ENCODE data around the gene ASPHD2. TPM values are rescaled to one million over a fixed set of nuclear protein-coding genes. Genes with fewer than 3 reads are reported as not detected.

Gene ASPHD2
- polyA plus RNA-seq, 4 donors = 3.4 to 4.8 (median 4.1) TPM

DNA sequence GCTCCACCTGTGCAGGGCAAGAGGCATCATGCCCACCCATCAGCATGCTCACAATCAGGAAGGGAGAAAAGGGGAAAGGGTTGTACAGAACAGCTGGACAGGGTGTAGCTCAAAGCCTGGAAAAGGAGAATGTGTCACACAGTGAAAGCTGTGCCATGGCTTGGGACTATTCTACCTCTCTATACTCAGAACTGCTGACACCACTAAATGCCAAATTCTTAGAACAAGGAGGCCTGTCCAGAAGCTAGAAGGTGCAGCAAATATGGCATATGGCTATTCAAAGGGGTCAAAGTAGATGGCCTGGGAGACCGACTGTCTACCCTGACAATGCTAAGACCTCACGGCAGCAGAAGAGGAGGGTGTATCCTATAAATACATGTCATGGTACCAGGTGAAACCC lies 41.7 kb downstream of the ASPHD2 start:
- DNase-seq (ENCODE audit: low read depth in 4 of 4, low spot score in 3 of 4) = no peak

GRCh38 chr22:26471522-26471921 lies 42.5 kb downstream of the ASPHD2 start:
- DNase-seq (ENCODE audit: low read depth in 4 of 4, low spot score in 3 of 4) = no peak

- DNase-seq (ENCODE audit: low read depth in 4 of 4, low spot score in 3 of 4) = no peak
Observed at GRCh38 chr22:26474682-26475081, 45.6 kb downstream of the ASPHD2 start.

GRCh38 chr22:26476705-26477340 lies 47.8 kb downstream of the ASPHD2 start:
- no peak for DNase-seq (ENCODE audit: low read depth in 4 of 4, low spot score in 3 of 4)

DNA sequence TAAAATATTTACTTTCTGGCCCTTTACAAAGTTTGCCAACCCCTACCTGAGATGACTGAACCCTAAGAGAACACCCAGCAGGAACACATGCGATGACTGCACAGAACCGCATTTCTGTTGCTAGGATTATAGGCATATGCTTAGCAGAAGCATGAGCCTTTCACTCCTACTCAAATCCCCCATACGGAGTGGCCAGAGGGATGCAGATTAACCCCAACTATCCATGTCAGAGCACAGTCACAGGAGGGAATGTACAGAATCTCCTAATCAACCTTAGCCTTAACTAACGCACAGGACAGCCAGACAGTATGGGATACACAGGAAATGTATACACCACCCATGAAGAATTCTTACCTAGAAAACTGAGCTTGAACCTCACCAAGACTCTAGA lies 48.3 kb downstream of the ASPHD2 start:
- no peak for DNase-seq (ENCODE audit: low read depth in 4 of 4, low spot score in 3 of 4)

GRCh38 chr22:26479043-26479791 lies 50.2 kb downstream of the ASPHD2 start:
- no peak for DNase-seq (ENCODE audit: low read depth in 4 of 4, low spot score in 3 of 4)

- no peak for DNase-seq (ENCODE audit: low read depth in 4 of 4, low spot score in 3 of 4)
Observed at GRCh38 chr22:26479792-26480610, 50.9 kb downstream of the ASPHD2 start.

DNA sequence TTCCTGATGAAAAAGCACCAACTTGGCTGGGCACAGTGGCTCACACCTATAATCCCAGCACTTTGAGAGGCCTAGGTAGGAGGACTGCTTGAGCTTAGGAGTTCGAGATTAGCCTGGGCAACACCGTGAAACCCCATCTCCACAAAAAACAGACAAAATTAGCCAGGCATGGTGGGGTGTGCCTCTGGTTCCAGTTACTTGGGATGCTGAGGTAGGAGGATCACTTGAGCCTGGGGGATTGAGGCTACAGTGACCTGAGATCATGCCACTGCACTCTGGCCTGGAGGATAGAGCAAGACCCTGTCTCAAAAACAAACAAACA lies 51.5 kb downstream of the ASPHD2 start:
- no peak for DNase-seq (ENCODE audit: low read depth in 4 of 4, low spot score in 3 of 4)

DNA sequence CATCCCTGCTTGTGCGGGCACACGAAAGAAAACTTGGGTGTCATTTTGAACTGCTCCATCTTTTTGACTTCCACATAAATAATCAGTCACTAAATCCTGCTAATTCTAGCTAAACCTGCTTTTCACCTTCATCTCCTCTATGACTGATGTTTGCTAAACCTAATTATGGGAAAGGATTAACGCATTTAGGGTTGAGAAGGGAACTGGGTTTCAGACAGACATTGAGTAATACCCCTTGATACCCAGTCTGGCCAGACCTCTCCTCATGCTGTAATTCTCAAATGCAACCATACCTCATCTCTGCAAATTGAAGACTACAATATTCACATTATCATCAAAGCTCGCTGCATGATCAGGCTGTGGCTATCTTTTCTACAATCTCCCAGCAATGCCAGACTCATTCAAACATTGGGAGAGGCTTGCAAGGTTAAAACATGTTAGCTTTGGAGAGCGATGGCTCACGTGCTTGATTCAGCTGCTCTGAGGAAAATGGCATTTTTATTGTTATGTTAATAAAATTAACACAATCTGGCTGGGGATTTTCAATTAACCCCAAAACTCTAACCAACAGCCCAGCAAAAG lies 52.1 kb downstream of the ASPHD2 start:
- no peak for DNase-seq (ENCODE audit: low read depth in 4 of 4, low spot score in 3 of 4)

- DNase-seq (ENCODE audit: low read depth in 4 of 4, low spot score in 3 of 4) = no peak
Observed at GRCh38 chr22:26481694-26482093, 52.6 kb downstream of the ASPHD2 start.

DNA sequence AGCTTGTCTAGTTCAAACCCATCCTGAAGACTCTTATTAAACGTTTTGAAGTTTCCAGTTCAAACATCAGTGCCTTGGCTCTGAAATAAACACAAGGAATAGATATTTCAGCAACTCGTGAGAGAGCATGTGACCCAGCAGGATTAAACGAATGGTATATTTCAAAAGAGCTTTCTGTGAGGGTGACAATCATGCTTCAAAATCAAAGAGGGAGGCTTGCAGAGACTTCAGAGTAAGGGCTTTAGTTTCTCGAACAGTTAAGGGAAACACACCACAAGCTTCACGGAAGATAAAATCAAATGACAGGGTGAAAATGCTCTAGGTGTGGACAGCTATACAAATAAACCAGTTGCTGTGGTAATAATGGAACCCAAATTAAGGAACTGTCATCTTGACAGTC lies 53.1 kb downstream of the ASPHD2 start:
- DNase-seq (ENCODE audit: low read depth in 4 of 4, low spot score in 3 of 4) = no peak

GRCh38 chr22:26483043-26483438 lies 54.0 kb downstream of the ASPHD2 start:
- no peak for DNase-seq (ENCODE audit: low read depth in 4 of 4, low spot score in 3 of 4)

- DNase-seq (ENCODE audit: low read depth in 4 of 4, low spot score in 3 of 4) = peak; percentile 83 to 91 (median 86)
Observed at GRCh38 chr22:26483439-26484359, 54.6 kb downstream of the ASPHD2 start, which contains the start of the genes HPS4 and SRRD. Gene HPS4, minus strand, starts transcription at chr22:26483783. Its CDS starts 2,021 bp downstream, at chr22:26481762. Gene SRRD, plus strand, starts transcription at chr22:26483877. Its CDS starts 14 bp downstream, at chr22:26483891.

- DNase-seq (ENCODE audit: low read depth in 4 of 4, low spot score in 3 of 4) = no peak
Observed at GRCh38 chr22:26484360-26484706, 55.3 kb downstream of the ASPHD2 start.

- DNase-seq (ENCODE audit: low read depth in 4 of 4, low spot score in 3 of 4) = no peak
Observed at GRCh38 chr22:26485013-26485412, 56.0 kb downstream of the ASPHD2 start.

- DNase-seq (ENCODE audit: low read depth in 4 of 4, low spot score in 3 of 4) = no peak
Observed at GRCh38 chr22:26485806-26486390, 56.8 kb downstream of the ASPHD2 start.

- no peak for DNase-seq (ENCODE audit: low read depth in 4 of 4, low spot score in 3 of 4)
Observed at GRCh38 chr22:26486394-26486793, 57.3 kb downstream of the ASPHD2 start.

GRCh38 chr22:26487996-26488395 lies 58.9 kb downstream of the ASPHD2 start:
- no peak for DNase-seq (ENCODE audit: low read depth in 4 of 4, low spot score in 3 of 4)

- no peak for DNase-seq (ENCODE audit: low read depth in 4 of 4, low spot score in 3 of 4)
Observed at GRCh38 chr22:26489447-26490036, 60.5 kb downstream of the ASPHD2 start.

Measured in right renal pelvis (tissue), 4 donors.